K562 (cell line): ENCODE data around the gene ZNF512B. TPM values are rescaled to one million over a fixed set of nuclear protein-coding genes. Genes with fewer than 3 reads are reported as not detected.

Experiments used
- BHLHE40 ChIP-seq: IDR thresholded peaks from 2 replicates; pipeline ENCODE4 v1.6.1; 2011; ENCODE audit warnings: low read length, improper control_type of control experiment
- BMI1 ChIP-seq: fragments of 150-350 bp; IDR thresholded peaks from 2 replicates; pipeline ENCODE4 v1.6.1; 2014; ENCODE audit warnings: low read length
- ETS1 ChIP-seq: conservative IDR thresholded peaks from 2 replicates; pipeline ENCODE4 v1.6.1; 2011; ENCODE audit warnings: low read depth, mild to moderate bottlenecking, low read length; ENCODE audit not compliant: control insufficient read depth
- FOXK1 ChIP-seq: sonication (generic); formaldehyde crosslinking; IDR thresholded peaks from 2 replicates; pipeline ENCODE4 v1.8.0; 2022; ENCODE audit warnings: missing genetic modification reagents, mild to moderate bottlenecking, borderline replicate concordance
- GATAD2A ChIP-seq: fragments of 450-650 bp; IDR thresholded peaks from 2 replicates; pipeline ENCODE4 v1.6.1; 2017
- HDAC6 ChIP-seq: IDR thresholded peaks from 2 replicates; pipeline ENCODE4 v1.6.1; 2012; ENCODE audit warnings: low read depth, mild to moderate bottlenecking, control low read depth, inconsistent platforms, low read length, moderate library complexity
- HDGF ChIP-seq: fragments of 450-650 bp; IDR thresholded peaks from 2 replicates; pipeline ENCODE4 v1.6.1; 2016
- HMBOX1 ChIP-seq: sonication (generic); IDR thresholded peaks from 2 replicates; pipeline ENCODE4 v1.6.1; 2016
- HMGN3 ChIP-seq: IDR thresholded peaks from 2 replicates; pipeline ENCODE4 v1.6.1; 2011; ENCODE audit warnings: borderline replicate concordance, low read depth, mild to moderate bottlenecking, mixed read lengths, low read length; ENCODE audit not compliant: insufficient read length; ENCODE audit errors: extremely low read depth
- IRF1 ChIP-seq: sonication (generic); formaldehyde crosslinking; IDR thresholded peaks from 2 replicates; pipeline ENCODE4 v1.8.0; 2022; ENCODE audit warnings: missing genetic modification reagents, mild to moderate bottlenecking, borderline replicate concordance
- MBD1 ChIP-seq: fragments of 250-450 bp; sonication (Bioruptor Pico); IDR thresholded peaks from 2 replicates; pipeline ENCODE4 v1.8.0; 2022; ENCODE audit warnings: inconsistent platforms
- MTA2 ChIP-seq: fragments of 450-650 bp; IDR thresholded peaks from 2 replicates; pipeline ENCODE4 v1.6.1; 2016; ENCODE audit warnings: low read depth
- NBN ChIP-seq: fragments of 450-650 bp; IDR thresholded peaks from 2 replicates; pipeline ENCODE4 v1.6.1; 2016; ENCODE audit warnings: low read depth, mild to moderate bottlenecking
- NCOA4 ChIP-seq: fragments of 450-650 bp; IDR thresholded peaks from 2 replicates; pipeline ENCODE4 v1.6.1; 2018; ENCODE audit warnings: mild to moderate bottlenecking; ENCODE audit not compliant: partially characterized antibody
- OTX1 ChIP-seq: fragments of 450-650 bp; formaldehyde crosslinking; IDR thresholded peaks from 2 replicates; pipeline ENCODE4 v1.4.0; 2022; ENCODE audit warnings: mild to moderate bottlenecking
- RBM14 ChIP-seq: fragments of 200-400 bp; formaldehyde crosslinking; IDR thresholded peaks from 2 replicates; pipeline ENCODE4 v1.6.1; 2018; ENCODE audit warnings: low read depth, mild to moderate bottlenecking, low read length, moderate library complexity, borderline replicate concordance; ENCODE audit not compliant: insufficient read depth
- TARDBP ChIP-seq: fragments of 450-650 bp; IDR thresholded peaks from 2 replicates; pipeline ENCODE4 v1.6.1; 2016
- XRCC5 ChIP-seq: fragments of 200-400 bp; formaldehyde crosslinking; IDR thresholded peaks from 2 replicates; pipeline ENCODE4 v1.6.1; 2017; ENCODE audit warnings: low read depth, mild to moderate bottlenecking, low read length
- ZNF121 ChIP-seq: sonication (generic); formaldehyde crosslinking; conservative IDR thresholded peaks from 2 replicates; pipeline ENCODE4 v1.8.0; 2022; ENCODE audit warnings: missing genetic modification reagents
- ZNF79 ChIP-seq: fragments of 250-450 bp; sonication (Bioruptor Pico); IDR thresholded peaks from 2 replicates; pipeline ENCODE4 v1.4.0; 2020; ENCODE audit warnings: low read depth, mild to moderate bottlenecking, moderate library complexity
- polyA plus RNA-seq, 8 experiments: library from polyadenylated mRNA; depleted of rRNA in 4 of 8; stranded (reverse) in 5 of 8; unstranded in 3 of 8; fragments of >200 nt; fragmentation: Nextera tagmentation in 2 of 8; fragmentation: Illumina TruSeq in 1 of 8; extraction: Ambion mirVana in 2 of 8; extraction: Trizol in 1 of 8; gene quantifications; 2 replicates each; pipeline versions ENCODE4 v1.2.1 to v1.2.3, GENCODE V29; 2011 to 2014; ENCODE audit warnings: inconsistent platforms in 1 of 8, missing spikeins in 1 of 8
- total RNA-seq, 7 experiments: library from RNA; depleted of rRNA in 6 of 7; stranded (reverse); fragments of >200 nt in 6 of 7; fragmentation: Illumina TruSeq in 2 of 7; extraction: Trizol in 2 of 7; gene quantifications; 2 replicates each; pipeline versions ENCODE4 v1.2.1 to v1.2.3, GENCODE V29; 2011 to 2021; ENCODE audit warnings: low replicate concordance in 1 of 7
- TF ChIP-seq, protein P1 (sequence below): fragments of 450-650 bp; IDR thresholded peaks from 2 replicates; pipeline ENCODE4 v1.6.1; 2016; ENCODE audit warnings: low read depth, mild to moderate bottlenecking, moderate library complexity
- TF ChIP-seq, protein P2 (sequence below), 2 experiments: fragments of 450-650 bp; conservative IDR thresholded peaks; 2 replicates each; pipeline ENCODE4 v1.6.1; 2017; ENCODE audit warnings: mild to moderate bottlenecking in 2 of 2, moderate library complexity in 2 of 2

ZNF512B gene
- total and polyA plus RNA-seq, 9 of the 15 experiments (the other 6 are each of a cell fraction or from before 2014, with no cell fraction given): 0.01 to 27.8 (median 8.2) TPM

DNA sequence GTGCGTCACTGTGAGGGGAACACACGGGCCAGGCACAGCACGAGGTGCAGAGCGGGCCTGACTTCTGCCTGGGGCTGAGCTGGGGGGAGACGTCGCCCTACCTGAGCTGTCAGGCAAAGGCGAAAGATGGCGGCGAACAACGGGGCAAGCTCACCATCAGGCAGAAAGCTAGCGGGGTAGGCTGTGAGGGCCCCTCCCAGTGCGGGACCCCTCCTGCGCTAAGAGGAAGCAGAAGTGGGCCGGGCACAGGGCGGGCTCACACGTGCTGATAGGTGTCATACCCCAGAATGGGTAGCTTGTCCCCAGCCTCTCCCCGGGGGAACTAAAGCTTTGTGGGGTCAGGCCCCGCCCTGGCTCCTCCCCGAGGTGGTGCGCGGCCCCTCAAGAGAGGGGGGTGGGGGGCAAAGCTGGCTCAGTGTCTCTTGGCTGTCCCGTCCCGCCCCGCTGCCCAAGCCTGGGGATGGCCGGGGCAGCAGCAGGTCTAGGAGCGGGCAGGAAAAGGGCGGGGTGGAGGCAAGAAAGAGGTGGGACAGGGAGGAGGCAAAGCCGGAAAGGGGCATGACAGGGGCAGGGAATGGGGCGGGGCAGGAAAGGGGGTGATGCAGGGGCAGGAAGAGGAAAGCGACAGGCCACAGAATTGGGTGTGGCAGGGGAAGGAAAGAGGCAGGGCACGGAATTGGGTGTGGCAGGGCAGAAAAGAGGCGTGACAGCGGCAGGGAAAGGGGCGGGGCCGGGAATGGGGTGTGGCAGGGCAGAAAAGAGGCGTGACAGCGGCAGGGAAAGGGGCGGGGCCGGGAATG is 28.2 kb downstream of the ZNF512B start (continued):
- TF ChIP-seq HMBOX1 (no peak), IRF1 (no peak), ZNF121 (CRISPR knock-in tag) (no peak), TARDBP (no peak), NCOA4 (no peak), RBM14 (0 out of 2 replicates have a peak, but pooled peaks have one; percentile 83), MBD1 (CRISPR knock-in tag) (no peak), MTA2 (no peak), OTX1 (CRISPR knock-in tag) (peak; percentile 78; the same call in 1 of the 2 replicates), HMGN3 (peak; percentile 14), FOXK1 (CRISPR knock-in tag) (no peak), ETS1 (no peak; the same call in 1 of the 2 replicates), NBN (peak; percentile 56; the same call in 1 of the 2 replicates), BHLHE40 (no peak), ZNF79 (CRISPR knock-in tag) (no peak), XRCC5 (no peak), BMI1 (no peak), HDGF (peak; percentile 92; the same call in 1 of the 2 replicates), HDAC6 (no peak), GATAD2A (no peak)
- TF ChIP-seq, protein P1, sequence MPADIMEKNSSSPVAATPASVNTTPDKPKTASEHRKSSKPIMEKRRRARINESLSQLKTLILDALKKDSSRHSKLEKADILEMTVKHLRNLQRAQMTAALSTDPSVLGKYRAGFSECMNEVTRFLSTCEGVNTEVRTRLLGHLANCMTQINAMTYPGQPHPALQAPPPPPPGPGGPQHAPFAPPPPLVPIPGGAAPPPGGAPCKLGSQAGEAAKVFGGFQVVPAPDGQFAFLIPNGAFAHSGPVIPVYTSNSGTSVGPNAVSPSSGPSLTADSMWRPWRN: no peak
- TF ChIP-seq, protein P2, sequence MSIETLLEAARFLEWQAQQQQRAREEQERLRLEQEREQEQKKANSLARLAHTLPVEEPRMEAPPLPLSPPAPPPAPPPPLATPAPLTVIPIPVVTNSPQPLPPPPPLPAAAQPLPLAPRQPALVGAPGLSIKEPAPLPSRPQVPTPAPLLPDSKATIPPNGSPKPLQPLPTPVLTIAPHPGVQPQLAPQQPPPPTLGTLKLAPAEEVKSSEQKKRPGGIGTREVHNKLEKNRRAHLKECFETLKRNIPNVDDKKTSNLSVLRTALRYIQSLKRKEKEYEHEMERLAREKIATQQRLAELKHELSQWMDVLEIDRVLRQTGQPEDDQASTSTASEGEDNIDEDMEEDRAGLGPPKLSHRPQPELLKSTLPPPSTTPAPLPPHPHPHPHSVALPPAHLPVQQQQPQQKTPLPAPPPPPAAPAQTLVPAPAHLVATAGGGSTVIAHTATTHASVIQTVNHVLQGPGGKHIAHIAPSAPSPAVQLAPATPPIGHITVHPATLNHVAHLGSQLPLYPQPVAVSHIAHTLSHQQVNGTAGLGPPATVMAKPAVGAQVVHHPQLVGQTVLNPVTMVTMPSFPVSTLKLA (conservative IDR thresholded peaks at IDR 0.05): peak in 1 of 2 experiments; percentile 59; a peak in 3 of 4 replicates
